PFSK-1 (cell line): Measurements from ENCODE around the gene OR6T1. TPM values are rescaled to one million over a fixed set of nuclear protein-coding genes. Genes with fewer than 3 reads are reported as not detected.

Experiments used
- FOXP2 ChIP-seq: optimal IDR thresholded peaks from 2 replicates; pipeline ENCODE3; 2011; ENCODE audit warnings: borderline replicate concordance, control low read depth, inconsistent platforms; ENCODE audit not compliant: insufficient read depth; ENCODE audit errors: extremely low read length, extremely low read depth
- POLR2AphosphoS5 ChIP-seq: IDR thresholded peaks from 2 replicates; pipeline ENCODE4 v1.6.1; 2012; ENCODE audit warnings: low read depth, mild to moderate bottlenecking, control low read depth, low read length, moderate library complexity
- SIN3A ChIP-seq: IDR thresholded peaks from 2 replicates; pipeline ENCODE4 v1.6.1; 2012; ENCODE audit warnings: mild to moderate bottlenecking, low read length, moderate library complexity, borderline replicate concordance; ENCODE audit not compliant: insufficient read depth
- TAF1 ChIP-seq: IDR thresholded peaks from 2 replicates; pipeline ENCODE4 v1.6.1; 2012; ENCODE audit warnings: low read length, control low read depth, borderline replicate concordance; ENCODE audit not compliant: insufficient read depth
- polyA plus RNA-seq: library from polyadenylated mRNA; unstranded; fragments of >200 nt; gene quantifications from one replicate; pipeline ENCODE4 v1.2.1, GENCODE V29; 2012; ENCODE audit warnings: low read depth, missing spikeins; ENCODE audit not compliant: insufficient read length
- TF ChIP-seq, protein P1 (sequence below), 2 experiments: IDR thresholded peaks; 2 replicates each; pipeline versions ENCODE4 v1.6.1 to v1.8.0; 2011 to 2012; ENCODE audit warnings: low read depth in 2 of 2, low read length in 2 of 2, control low read depth in 1 of 2, inconsistent platforms in 1 of 2, mild to moderate bottlenecking in 1 of 2, moderate library complexity in 1 of 2; ENCODE audit not compliant: insufficient read depth in 1 of 2

Gene OR6T1, protein sequence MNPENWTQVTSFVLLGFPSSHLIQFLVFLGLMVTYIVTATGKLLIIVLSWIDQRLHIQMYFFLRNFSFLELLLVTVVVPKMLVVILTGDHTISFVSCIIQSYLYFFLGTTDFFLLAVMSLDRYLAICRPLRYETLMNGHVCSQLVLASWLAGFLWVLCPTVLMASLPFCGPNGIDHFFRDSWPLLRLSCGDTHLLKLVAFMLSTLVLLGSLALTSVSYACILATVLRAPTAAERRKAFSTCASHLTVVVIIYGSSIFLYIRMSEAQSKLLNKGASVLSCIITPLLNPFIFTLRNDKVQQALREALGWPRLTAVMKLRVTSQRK
- polyA plus RNA-seq: not detected

GRCh38 chr11:123943738-123944137 is at the start of gene OR6T1:
Gene OR6T1 (minus strand): TSS chr11:123943838. CDS start chr11:123943838, 0 bp downstream.
- TF ChIP-seq SIN3A (no peak), POLR2AphosphoS5 (no peak), FOXP2 (no peak), TAF1 (no peak)
- TF ChIP-seq, protein P1, sequence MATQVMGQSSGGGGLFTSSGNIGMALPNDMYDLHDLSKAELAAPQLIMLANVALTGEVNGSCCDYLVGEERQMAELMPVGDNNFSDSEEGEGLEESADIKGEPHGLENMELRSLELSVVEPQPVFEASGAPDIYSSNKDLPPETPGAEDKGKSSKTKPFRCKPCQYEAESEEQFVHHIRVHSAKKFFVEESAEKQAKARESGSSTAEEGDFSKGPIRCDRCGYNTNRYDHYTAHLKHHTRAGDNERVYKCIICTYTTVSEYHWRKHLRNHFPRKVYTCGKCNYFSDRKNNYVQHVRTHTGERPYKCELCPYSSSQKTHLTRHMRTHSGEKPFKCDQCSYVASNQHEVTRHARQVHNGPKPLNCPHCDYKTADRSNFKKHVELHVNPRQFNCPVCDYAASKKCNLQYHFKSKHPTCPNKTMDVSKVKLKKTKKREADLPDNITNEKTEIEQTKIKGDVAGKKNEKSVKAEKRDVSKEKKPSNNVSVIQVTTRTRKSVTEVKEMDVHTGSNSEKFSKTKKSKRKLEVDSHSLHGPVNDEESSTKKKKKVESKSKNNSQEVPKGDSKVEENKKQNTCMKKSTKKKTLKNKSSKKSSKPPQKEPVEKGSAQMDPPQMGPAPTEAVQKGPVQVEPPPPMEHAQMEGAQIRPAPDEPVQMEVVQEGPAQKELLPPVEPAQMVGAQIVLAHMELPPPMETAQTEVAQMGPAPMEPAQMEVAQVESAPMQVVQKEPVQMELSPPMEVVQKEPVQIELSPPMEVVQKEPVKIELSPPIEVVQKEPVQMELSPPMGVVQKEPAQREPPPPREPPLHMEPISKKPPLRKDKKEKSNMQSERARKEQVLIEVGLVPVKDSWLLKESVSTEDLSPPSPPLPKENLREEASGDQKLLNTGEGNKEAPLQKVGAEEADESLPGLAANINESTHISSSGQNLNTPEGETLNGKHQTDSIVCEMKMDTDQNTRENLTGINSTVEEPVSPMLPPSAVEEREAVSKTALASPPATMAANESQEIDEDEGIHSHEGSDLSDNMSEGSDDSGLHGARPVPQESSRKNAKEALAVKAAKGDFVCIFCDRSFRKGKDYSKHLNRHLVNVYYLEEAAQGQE (IDR thresholded peaks at IDR 0.05; ENCODE audit: insufficient read depth in 1 of 2, low read depth in 2 of 2, low read length in 2 of 2): no peak

DNA sequence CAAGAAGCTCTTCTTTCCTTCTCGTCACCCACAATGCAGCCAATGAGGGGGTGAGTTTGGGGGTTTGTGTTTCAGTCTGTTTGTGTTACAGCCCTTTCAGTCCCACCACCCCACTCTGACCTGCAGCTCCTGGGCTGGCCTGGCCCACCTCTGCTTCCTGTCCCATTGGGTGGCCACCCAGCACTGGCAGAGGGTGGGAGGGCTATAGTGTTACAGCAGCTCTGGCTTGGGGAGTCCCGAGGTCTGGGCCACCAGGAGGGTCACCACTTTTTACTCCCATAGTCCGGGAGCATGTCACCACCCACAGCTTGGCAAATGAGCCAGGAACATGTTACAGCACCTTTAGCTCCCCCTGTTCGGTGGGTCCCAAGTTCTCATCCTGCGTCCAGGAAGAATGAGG is 35.7 kb upstream of the OR6T1 start:
- TF ChIP-seq SIN3A (no peak), TAF1 (no peak), POLR2AphosphoS5 (no peak), FOXP2 (no peak)
- TF ChIP-seq, protein P1 (IDR thresholded peaks at IDR 0.05; ENCODE audit: insufficient read depth in 1 of 2, low read depth in 2 of 2, low read length in 2 of 2): no peak

DNA sequence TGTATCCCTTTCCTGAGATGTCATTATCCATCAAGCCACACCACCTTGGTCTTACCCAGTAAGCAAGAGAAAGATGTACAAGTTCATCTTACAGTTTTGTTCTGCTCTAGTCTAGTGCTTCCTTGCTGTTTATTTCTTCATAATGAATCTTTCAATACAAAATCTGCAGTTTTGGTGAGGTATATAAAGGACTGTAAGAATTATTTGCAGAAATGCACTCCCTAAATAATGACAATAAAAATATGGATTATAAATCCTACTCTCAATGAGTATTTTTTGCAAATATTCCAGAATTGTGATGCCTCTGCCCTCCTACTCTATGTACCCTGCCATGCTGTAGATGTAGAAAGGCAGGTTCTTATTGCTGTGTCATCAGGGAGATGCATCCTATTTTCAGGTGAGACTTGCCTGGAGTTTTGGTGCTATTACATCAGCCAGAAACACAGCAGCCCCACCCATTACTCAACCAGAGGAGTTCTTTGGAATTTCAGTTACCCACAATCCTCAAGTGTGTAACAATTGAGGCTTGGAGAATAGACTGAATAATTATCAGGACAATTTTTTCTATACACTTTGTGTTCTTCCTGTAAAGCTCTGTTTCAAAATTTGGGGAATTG is 34.2 kb upstream of the OR6T1 start, which contains the start of gene OR10S1:
Gene OR10S1 (minus strand): TSS at position 51 of the 617 bp plus-strand sequence. CDS start 117 bp downstream, outside the sequence.
- no peak for TF ChIP-seq TAF1
- no peak for TF ChIP-seq POLR2AphosphoS5

- TF ChIP-seq SIN3A: no peak
- TF ChIP-seq TAF1: no peak
- TF ChIP-seq FOXP2: no peak
- TF ChIP-seq POLR2AphosphoS5: no peak
- TF ChIP-seq, protein P1 (IDR thresholded peaks at IDR 0.05; ENCODE audit: insufficient read depth in 1 of 2, low read depth in 2 of 2, low read length in 2 of 2): no peak
Measured at GRCh38 chr11:123976770-123977560, 33.3 kb upstream of the OR6T1 start.

DNA sequence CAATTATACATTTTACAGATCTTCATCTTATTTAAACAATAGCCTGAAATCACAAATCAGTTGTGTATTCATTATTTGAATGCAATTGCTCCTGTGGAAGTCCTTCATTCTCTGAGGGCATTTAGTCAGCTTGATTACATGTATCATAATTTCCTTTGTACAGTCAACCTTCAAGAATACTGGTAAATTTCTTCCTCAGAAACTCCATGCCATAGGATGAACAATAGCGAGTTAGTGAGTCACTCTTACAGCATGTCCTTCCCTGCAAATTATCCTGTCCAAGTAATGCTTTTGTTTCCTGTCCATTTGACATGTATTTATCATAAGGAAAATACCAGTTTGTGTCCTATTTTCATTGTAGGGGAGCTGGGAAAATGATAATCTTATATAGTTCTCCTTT is 30.2 kb upstream of the OR6T1 start:
- no peak for TF ChIP-seq TAF1
